Endothelial cell of umbilical vein (primary cell): Measurements from ENCODE around the gene GABRA4. TPM values are rescaled to one million over a fixed set of nuclear protein-coding genes. Genes with fewer than 3 reads are reported as not detected.

Source experiments
- BruUV-seq: library from RNA; stranded (reverse); fragments of 400-500 nt; replicated peaks from 2 replicates; lab custom pipeline; 2021; lab: Mats Ljungman, UMichigan
- CTCF ChIA-PET: fragments of 300-600, 350-600 bp; sonication (Branson Sonifier 250); formaldehyde crosslinking; loops from one replicate; lab custom pipeline; 2021; ENCODE audit warnings: antibody characterized with exemption, inconsistent platforms; lab: Charles Lee
- POLR2A ChIA-PET: fragments of 300-600, 350-600 bp; sonication (Branson Sonifier 250); formaldehyde crosslinking; loops from one replicate; lab custom pipeline; 2021; ENCODE audit warnings: antibody characterized with exemption, inconsistent platforms; lab: Charles Lee
- DNase-seq: peaks from one replicate; pipeline ENCODE4 v3.0.0-alpha.2; 2011; ENCODE audit warnings: low read depth, low spot score
- FAIRE-seq: peaks from 2 replicates; lab custom pipeline; 2011; peaks lifted over from hg19 to GRCh38; lab: Jason Lieb, UNC
- H2AFZ ChIP-seq: 2 replicates; pipeline ENCODE4 v1.6.0; 2012; ENCODE audit warnings: low read depth, low read length, control low read depth, inconsistent platforms
- H3K27ac ChIP-seq: 2 replicates; pipeline ENCODE4 v1.5.1; 2011; ENCODE audit warnings: low read depth, mild to moderate bottlenecking, control low read depth, low read length, moderate library complexity; ENCODE audit not compliant: insufficient read depth
- H3K27me3 ChIP-seq, 2 experiments: 2 replicates each; pipeline versions ENCODE4 v1.6.0 to v1.6.1; 2011; ENCODE audit warnings: low read length in 2 of 2, mixed read lengths in 1 of 2; ENCODE audit not compliant: control insufficient read depth in 2 of 2, insufficient read depth in 2 of 2
- H3K36me3 ChIP-seq, 2 experiments: 2 replicates in 1 of 2; 3 replicates in 1 of 2; pipeline ENCODE4 v1.5.1; 2011; ENCODE audit warnings: low read length in 2 of 2, mild to moderate bottlenecking in 1 of 2, moderate library complexity in 1 of 2; ENCODE audit not compliant: control insufficient read depth in 2 of 2, insufficient read depth in 2 of 2; ENCODE audit errors: extremely low read depth in 1 of 2
- H3K4me1 ChIP-seq: 3 replicates; pipeline ENCODE4 v1.5.1; 2011; ENCODE audit warnings: mild to moderate bottlenecking, low read length; ENCODE audit not compliant: control insufficient read depth, insufficient read depth; ENCODE audit errors: extremely low read depth
- H3K4me2 ChIP-seq: 2 replicates; pipeline ENCODE4 v1.6.1; 2011; ENCODE audit warnings: low read length, control low read depth, mixed read lengths; ENCODE audit not compliant: insufficient read depth
- H3K4me3 ChIP-seq, 3 experiments: fragments of 200-600 bp in 1 of 3; sonication (generic), shearing (Covaris generic) in 1 of 3; replicated peaks in 1 of 3; 2 replicates each; pipeline ENCODE4 v1.5.1; 2011 to 2016; ENCODE audit warnings: control low read depth in 3 of 3, low read length in 3 of 3, mild to moderate bottlenecking in 2 of 3, inconsistent platforms in 1 of 3, low read depth in 1 of 3, moderate library complexity in 1 of 3; ENCODE audit not compliant: insufficient read depth in 1 of 3
- H3K79me2 ChIP-seq: 2 replicates; pipeline ENCODE4 v1.6.0; 2012; ENCODE audit warnings: low read length, inconsistent platforms; ENCODE audit not compliant: control insufficient read depth, insufficient read depth
- H3K9ac ChIP-seq: replicated peaks from 2 replicates; pipeline ENCODE3; 2011; ENCODE audit warnings: low read length, control low read depth; ENCODE audit not compliant: insufficient read depth; ENCODE audit errors: extremely low read depth
- H3K9me1 ChIP-seq: replicated peaks from 3 replicates; pipeline ENCODE4 v1.6.0; 2011; ENCODE audit warnings: mild to moderate bottlenecking, low read length; ENCODE audit not compliant: control insufficient read depth, insufficient read depth; ENCODE audit errors: extremely low read depth
- H3K9me3 ChIP-seq: replicated peaks from 2 replicates; pipeline ENCODE4 v1.5.1; 2012; ENCODE audit warnings: low read length, inconsistent platforms; ENCODE audit not compliant: control insufficient read depth, insufficient read depth
- H4K20me1 ChIP-seq: replicated peaks from 2 replicates; pipeline ENCODE3; 2011; ENCODE audit warnings: mild to moderate bottlenecking, low read length; ENCODE audit not compliant: control insufficient read depth, insufficient read depth; ENCODE audit errors: extremely low read depth
- EZH2 ChIP-seq: IDR thresholded peaks from 2 replicates; pipeline ENCODE4 v1.6.1; 2012; ENCODE audit warnings: borderline replicate concordance, low read depth, mild to moderate bottlenecking, moderate library complexity, low read length, inconsistent platforms; ENCODE audit not compliant: severe bottlenecking
- FOS ChIP-seq: IDR thresholded peaks from 2 replicates; pipeline ENCODE4 v1.6.1; 2011; ENCODE audit warnings: mild to moderate bottlenecking, low read length, moderate library complexity, borderline replicate concordance; ENCODE audit not compliant: insufficient read depth
- GATA2 ChIP-seq: IDR thresholded peaks from 2 replicates; pipeline ENCODE4 v1.7.0; 2011; ENCODE audit warnings: low read depth, mild to moderate bottlenecking, moderate library complexity, mixed read lengths, low read length; ENCODE audit not compliant: insufficient read length, insufficient read depth
- JUN ChIP-seq: IDR thresholded peaks from 2 replicates; pipeline ENCODE4 v1.6.1; 2011; ENCODE audit warnings: borderline replicate concordance, low read depth; ENCODE audit not compliant: insufficient read length, insufficient read depth
- MYC ChIP-seq: IDR thresholded peaks from one replicate; pipeline ENCODE4 v1.6.1; 2011; ENCODE audit warnings: mild to moderate bottlenecking, low read depth, low read length
- POLR2A ChIP-seq: IDR thresholded peaks from 2 replicates; pipeline ENCODE4 v1.6.1; 2012; ENCODE audit warnings: low read depth, mild to moderate bottlenecking, control low read depth, low read length
- POLR2AphosphoS5 ChIP-seq: IDR thresholded peaks from 2 replicates; pipeline ENCODE4 v1.6.1; 2012; ENCODE audit warnings: low read depth, mild to moderate bottlenecking, control low read depth, low read length, moderate library complexity; ENCODE audit not compliant: insufficient read depth
- dilution Hi-C: fragments of 300-500 bp; cut with MboI; formaldehyde crosslinking; loops from one replicate; pipeline ENCODE4 v1.15.0; 2019; ENCODE audit warnings: low sequenced_read_pairs; ENCODE audit not compliant: extremely low pct_ligation_motif_present
- intact Hi-C: fragments of 100-400 bp; cut with micrococcal nuclease; formaldehyde crosslinking; loops from one replicate; pipeline ENCODE4 v1.10.0; 2022
- polyA plus RNA-seq, 4 experiments: library from polyadenylated mRNA; depleted of rRNA in 3 of 4; stranded (reverse) in 3 of 4; unstranded in 1 of 4; fragments of >200 nt; gene quantifications; 2 replicates each; pipeline versions ENCODE4 v1.2.1 to v1.2.3, GENCODE V29; 2011 to 2012; ENCODE audit warnings: missing spikeins in 1 of 4
- total RNA-seq: library from RNA; stranded (reverse); gene quantifications from 2 replicates; pipeline ENCODE4 v1.2.3, GENCODE V29; 2021
- TF ChIP-seq, protein P1 (sequence below): IDR thresholded peaks from 2 replicates; pipeline ENCODE4 v1.6.1; 2011; ENCODE audit not compliant: insufficient read depth, insufficient read length
- TF ChIP-seq, protein P2 (sequence below), 2 donors: IDR thresholded peaks; 1 replicate in 1 of 2; 2 replicates in 1 of 2; pipeline ENCODE4 v1.5.1; 2011; ENCODE audit warnings: low read length in 2 of 2, mild to moderate bottlenecking in 2 of 2, moderate library complexity in 2 of 2, control low read depth in 1 of 2, inconsistent platforms in 1 of 2, low read depth in 1 of 2; ENCODE audit not compliant: insufficient read depth in 1 of 2; ENCODE audit errors: extremely low read depth in 1 of 2

GABRA4 gene
- total and polyA plus RNA-seq, 2 donors (not counting 3 experiments of a cell fraction or from before 2014, with no cell fraction given), result not detected

DNA sequence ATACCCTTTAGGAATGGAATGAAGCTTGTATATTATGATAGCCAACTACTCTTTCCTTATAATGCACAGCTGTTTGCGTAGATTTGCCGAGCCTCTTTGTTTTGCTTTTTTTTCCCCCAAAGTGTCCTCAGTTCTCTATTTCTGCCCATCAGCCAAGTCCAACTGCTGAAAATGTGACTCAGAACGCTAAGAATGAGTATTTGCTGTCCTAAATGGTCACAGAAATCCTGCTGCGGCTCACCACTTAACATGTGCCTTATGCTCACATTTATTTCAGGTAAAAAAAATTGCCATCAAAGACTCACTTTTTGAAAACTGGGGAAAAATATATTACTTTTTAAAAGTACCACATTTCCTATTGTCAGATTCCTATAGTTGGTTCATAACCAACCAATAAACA lies 36.9 kb downstream of the GABRA4 start:
- ChIA-PET CTCF (interaction anchor here (1.3 kb wide), 1 partner anchor 166 kb away, joined by 7 read pairs; no protein-coding TSS in a partner anchor), POLR2A (no interaction called here)
- Histone ChIP-seq H3K9me1 (no peaks in the 10 kb centered on the region), H3K27ac (no peak overlapping the region), H3K27me3 (peaks cover 0 to 2% of the 10 kb centered on the region in 2 experiments), H3K9ac (no peak overlapping the region), H3K9me3 (no peaks in the 10 kb centered on the region), H4K20me1 (no peaks in the 10 kb centered on the region), H3K4me2 (no peak overlapping the region), H3K79me2 (no peaks in the 10 kb centered on the region), H3K4me1 (no peaks in the 10 kb centered on the region), H2AFZ (no peak overlapping the region), H3K4me3 (no peak overlapping the region), H3K36me3 (no peaks in the 10 kb centered on the region)
- dilution Hi-C loops (no loop called here), intact Hi-C loops (no loop called here)
- TF ChIP-seq POLR2AphosphoS5 (no peak), JUN (no peak)
- DNase-seq, result no peak
- no peak for FAIRE-seq
- BruUV-seq, result no TSS peak

DNA sequence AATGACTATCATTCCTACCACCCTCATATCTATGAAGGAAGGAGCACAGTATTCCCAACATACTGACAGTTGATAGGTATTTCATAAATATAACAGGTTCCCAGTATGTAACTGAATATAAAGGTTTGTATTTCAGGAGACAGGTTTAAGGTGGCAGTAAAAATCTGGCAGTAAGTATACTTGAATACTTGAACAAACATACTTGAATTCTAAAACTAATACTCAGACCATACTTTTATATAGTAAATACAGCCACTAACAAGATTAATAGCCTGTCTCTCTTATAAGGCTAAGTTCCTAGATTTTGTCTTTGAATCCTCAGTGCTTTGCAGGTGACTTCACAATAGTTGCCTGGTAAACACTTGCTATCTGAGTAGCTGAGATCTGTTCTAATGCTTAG lies 37.8 kb downstream of the GABRA4 start:
- TF ChIP-seq JUN (no peak), POLR2AphosphoS5 (no peak), POLR2A (no peak), FOS (no peak), MYC (no peak), EZH2 (no peak), GATA2 (no peak)
- TF ChIP-seq, protein P1, sequence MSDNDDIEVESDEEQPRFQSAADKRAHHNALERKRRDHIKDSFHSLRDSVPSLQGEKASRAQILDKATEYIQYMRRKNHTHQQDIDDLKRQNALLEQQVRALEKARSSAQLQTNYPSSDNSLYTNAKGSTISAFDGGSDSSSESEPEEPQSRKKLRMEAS, result no peak
- TF ChIP-seq, protein P2, sequence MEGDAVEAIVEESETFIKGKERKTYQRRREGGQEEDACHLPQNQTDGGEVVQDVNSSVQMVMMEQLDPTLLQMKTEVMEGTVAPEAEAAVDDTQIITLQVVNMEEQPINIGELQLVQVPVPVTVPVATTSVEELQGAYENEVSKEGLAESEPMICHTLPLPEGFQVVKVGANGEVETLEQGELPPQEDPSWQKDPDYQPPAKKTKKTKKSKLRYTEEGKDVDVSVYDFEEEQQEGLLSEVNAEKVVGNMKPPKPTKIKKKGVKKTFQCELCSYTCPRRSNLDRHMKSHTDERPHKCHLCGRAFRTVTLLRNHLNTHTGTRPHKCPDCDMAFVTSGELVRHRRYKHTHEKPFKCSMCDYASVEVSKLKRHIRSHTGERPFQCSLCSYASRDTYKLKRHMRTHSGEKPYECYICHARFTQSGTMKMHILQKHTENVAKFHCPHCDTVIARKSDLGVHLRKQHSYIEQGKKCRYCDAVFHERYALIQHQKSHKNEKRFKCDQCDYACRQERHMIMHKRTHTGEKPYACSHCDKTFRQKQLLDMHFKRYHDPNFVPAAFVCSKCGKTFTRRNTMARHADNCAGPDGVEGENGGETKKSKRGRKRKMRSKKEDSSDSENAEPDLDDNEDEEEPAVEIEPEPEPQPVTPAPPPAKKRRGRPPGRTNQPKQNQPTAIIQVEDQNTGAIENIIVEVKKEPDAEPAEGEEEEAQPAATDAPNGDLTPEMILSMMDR (IDR thresholded peaks at IDR 0.05; ENCODE audit: extremely low read depth in 1 of 2, insufficient read depth in 1 of 2, low read depth in 1 of 2, low read length in 2 of 2), result no peak
- intact Hi-C loops (no loop called here), dilution Hi-C loops (no loop called here)
- no peaks in the 10 kb centered on the region for H3K79me2 ChIP-seq
- no peak overlapping the region for H3K27ac ChIP-seq
- H2AFZ ChIP-seq, result no peak overlapping the region
- no peak overlapping the region for H3K9ac ChIP-seq
- H3K4me3 ChIP-seq, result no peak overlapping the region
- no peak overlapping the region for H3K4me2 ChIP-seq
- no peak for FAIRE-seq
- CTCF ChIA-PET, result interaction anchor here (1.4 kb wide), 1 partner anchor 167 kb away, joined by 5 read pairs; no protein-coding TSS in a partner anchor
- no peaks in the 10 kb centered on the region for H3K4me1 ChIP-seq
- POLR2A ChIA-PET, result no interaction called here
- H3K27me3 ChIP-seq, result peaks cover 0 to 2% of the 10 kb centered on the region in 2 experiments
- no peaks in the 10 kb centered on the region for H4K20me1 ChIP-seq
- no peaks in the 10 kb centered on the region for H3K36me3 ChIP-seq
- no peaks in the 10 kb centered on the region for H3K9me1 ChIP-seq
- no peaks in the 10 kb centered on the region for H3K9me3 ChIP-seq
- no TSS peak for BruUV-seq
- no peak for DNase-seq
